HEK293 (cell line): ENCODE results near the gene PODXL2.

Source experiments
- CTCF ChIA-PET: fragments of 350-600 bp; formaldehyde crosslinking; extraction: SDS; loops from one replicate; lab custom pipeline; 2021; ENCODE audit warnings: antibody characterized with exemption; lab: Yijun Ruan, JAX
- POLR2A ChIA-PET: fragments of 300-600 bp; formaldehyde crosslinking; extraction: SDS; loops from one replicate; lab custom pipeline; 2020; ENCODE audit warnings: antibody characterized with exemption, inconsistent platforms; lab: Yijun Ruan, JAX
- H3K27ac ChIP-seq: fragments of 200-500 bp; sonication (Bioruptor generic); 2 replicates; pipeline ENCODE4 v1.5.1; 2014; ENCODE audit warnings: low read depth, low read length, control low read depth, inconsistent platforms; ENCODE audit errors: extremely low read depth
- H3K36me3 ChIP-seq, 2 experiments: fragments of 200-500 bp in 1 of 2; sonication (Bioruptor generic) in 1 of 2; 1 replicate in 1 of 2; 2 replicates in 1 of 2; pipeline ENCODE4 v1.5.1; 2014 to 2017; ENCODE audit warnings: inconsistent platforms in 2 of 2, low read length in 2 of 2; ENCODE audit not compliant: control insufficient read depth in 2 of 2, insufficient read depth in 1 of 2
- H3K4me1 ChIP-seq: fragments of 200-500 bp; sonication (Bioruptor generic); 2 replicates; pipeline ENCODE4 v1.5.1; 2014; ENCODE audit warnings: mild to moderate bottlenecking, low read length, inconsistent platforms; ENCODE audit not compliant: control insufficient read depth, insufficient read depth
- H3K4me3 ChIP-seq: 2 replicates; pipeline ENCODE4 v1.5.1; 2011; ENCODE audit warnings: low read depth, mild to moderate bottlenecking, control low read depth, low read length, moderate library complexity
- H3K9me3 ChIP-seq: fragments of 200-500 bp; sonication (Bioruptor generic); 2 replicates; pipeline ENCODE4 v1.5.1; 2014; ENCODE audit warnings: low read depth, low read length, inconsistent platforms; ENCODE audit not compliant: control insufficient read depth, insufficient read depth
- IKZF3 ChIP-seq: fragments of 450-650 bp; IDR thresholded peaks from 2 replicates; pipeline ENCODE4 v1.5.0; 2018; ENCODE audit warnings: missing biosample characterization, mild to moderate bottlenecking, missing genetic modification characterization, moderate library complexity
- PRDM1 ChIP-seq: fragments of 450-650 bp; formaldehyde crosslinking; IDR thresholded peaks from 2 replicates; pipeline ENCODE4; 2016; ENCODE audit warnings: missing biosample characterization, missing genetic modification characterization
- ZBTB7A ChIP-seq: fragments of 450-650 bp; formaldehyde crosslinking; IDR thresholded peaks from 2 replicates; pipeline ENCODE4 v1.5.1; 2016; ENCODE audit warnings: low read depth, missing biosample characterization, missing genetic modification characterization
- ZFP69B ChIP-seq: fragments of 450-650 bp; formaldehyde crosslinking; IDR thresholded peaks from 2 replicates; pipeline ENCODE4 v1.5.1; 2016; ENCODE audit warnings: missing biosample characterization, missing genetic modification characterization
- ZNF24 ChIP-seq: fragments of 450-650 bp; formaldehyde crosslinking; IDR thresholded peaks from 2 replicates; pipeline ENCODE4 v1.5.1; 2016; ENCODE audit warnings: missing biosample characterization, missing genetic modification characterization
- ZNF324 ChIP-seq: fragments of 450-650 bp; formaldehyde crosslinking; IDR thresholded peaks from 2 replicates; pipeline ENCODE4 v1.5.1; 2016; ENCODE audit warnings: missing biosample characterization, missing genetic modification characterization
- ZNF335 ChIP-seq: fragments of 450-650 bp; formaldehyde crosslinking; conservative IDR thresholded peaks from 2 replicates; pipeline ENCODE4 v1.5.1; 2016; ENCODE audit warnings: missing biosample characterization, missing genetic modification characterization
- ZNF426 ChIP-seq: fragments of 450-650 bp; formaldehyde crosslinking; IDR thresholded peaks from 2 replicates; pipeline ENCODE4 v1.5.1; 2017; ENCODE audit warnings: missing biosample characterization, missing genetic modification characterization, mild to moderate bottlenecking, inconsistent platforms, moderate library complexity
- ZNF530 ChIP-seq: fragments of 450-650 bp; formaldehyde crosslinking; IDR thresholded peaks from 2 replicates; pipeline ENCODE4 v1.5.1; 2016; ENCODE audit warnings: low read depth, missing biosample characterization, missing genetic modification characterization
- ZNF677 ChIP-seq: fragments of 450-650 bp; IDR thresholded peaks from 2 replicates; pipeline ENCODE4 v1.5.0; 2018; ENCODE audit warnings: missing biosample characterization, mild to moderate bottlenecking, missing genetic modification characterization, moderate library complexity
- ZNF792 ChIP-seq: fragments of 450-650 bp; formaldehyde crosslinking; IDR thresholded peaks from 2 replicates; pipeline ENCODE4 v1.5.1; 2016; ENCODE audit warnings: missing biosample characterization, missing genetic modification characterization
- ZNF843 ChIP-seq: fragments of 450-650 bp; formaldehyde crosslinking; IDR thresholded peaks from 2 replicates; pipeline ENCODE4 v1.5.1; 2016; ENCODE audit warnings: missing biosample characterization, missing genetic modification characterization
- TF ChIP-seq, protein P1 (sequence below): fragments of 450-650 bp; formaldehyde crosslinking; IDR thresholded peaks from 2 replicates; pipeline ENCODE4 v1.5.1; 2016; ENCODE audit warnings: missing biosample characterization, missing genetic modification characterization
- TF ChIP-seq, protein P2 (sequence below): fragments of 450-650 bp; formaldehyde crosslinking; IDR thresholded peaks from 2 replicates; pipeline ENCODE4 v1.5.1; 2016; ENCODE audit warnings: missing biosample characterization, missing genetic modification characterization
- TF ChIP-seq, protein P3 (sequence below): fragments of 450-650 bp; formaldehyde crosslinking; IDR thresholded peaks from 2 replicates; pipeline ENCODE4 v1.5.1; 2017; ENCODE audit warnings: missing biosample characterization, mild to moderate bottlenecking, missing genetic modification characterization, moderate library complexity
- TF ChIP-seq, protein P4 (sequence below): fragments of 450-650 bp; formaldehyde crosslinking; IDR thresholded peaks from 2 replicates; pipeline ENCODE4 v1.5.1; 2017; ENCODE audit warnings: missing biosample characterization, missing genetic modification characterization
- TF ChIP-seq, protein P5 (sequence below): fragments of 450-650 bp; formaldehyde crosslinking; IDR thresholded peaks from 2 replicates; pipeline ENCODE4 v1.5.0; 2017; ENCODE audit warnings: missing biosample characterization, missing genetic modification characterization, borderline replicate concordance
- TF ChIP-seq, protein P6 (sequence below): fragments of 450-650 bp; formaldehyde crosslinking; IDR thresholded peaks from 2 replicates; pipeline ENCODE4 v1.5.1; 2016; ENCODE audit warnings: missing biosample characterization, missing genetic modification characterization

Gene PODXL2

DNA sequence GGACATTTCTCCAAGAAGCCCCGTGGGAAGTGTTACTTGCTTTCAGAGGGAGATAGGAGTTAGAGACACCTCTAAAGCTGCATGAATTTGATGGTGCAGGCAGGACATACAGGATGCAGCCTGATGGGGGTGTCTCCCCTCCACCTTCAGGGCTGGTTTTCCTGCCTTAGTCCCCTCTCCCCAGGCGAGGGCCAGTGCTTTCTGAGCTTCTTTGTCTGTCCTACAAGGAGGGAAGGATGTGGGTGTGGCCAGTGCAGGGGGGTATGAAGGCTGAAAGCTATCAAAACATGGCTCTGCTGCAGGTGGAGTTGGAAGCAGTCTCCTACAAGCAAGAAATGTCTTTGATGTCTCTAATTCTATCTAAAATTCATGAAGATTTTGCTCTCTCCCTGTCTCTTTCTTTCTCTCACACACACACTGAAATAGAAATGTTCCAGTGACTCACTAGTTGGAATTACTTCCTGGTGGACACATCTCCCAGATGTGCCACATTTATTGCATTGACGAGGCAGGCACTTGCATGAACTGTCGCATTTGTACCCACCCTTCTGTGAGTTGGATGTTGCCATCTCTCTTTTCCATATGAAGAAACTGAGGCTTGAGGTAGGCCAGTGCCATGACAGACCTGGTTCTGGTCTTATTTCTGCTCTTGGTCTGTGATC is 13.9 kb upstream of the PODXL2 start:
- Histone ChIP-seq H3K4me3 (no peak overlapping the region), H3K27ac (no peak overlapping the region), H3K4me1 (no peaks in the 10 kb centered on the region), H3K36me3 (peaks cover 13 to 98% of the 10 kb centered on the region in 2 experiments), H3K9me3 (no peaks in the 10 kb centered on the region)
- TF ChIP-seq ZNF324 = no peak
- TF ChIP-seq, protein P1, sequence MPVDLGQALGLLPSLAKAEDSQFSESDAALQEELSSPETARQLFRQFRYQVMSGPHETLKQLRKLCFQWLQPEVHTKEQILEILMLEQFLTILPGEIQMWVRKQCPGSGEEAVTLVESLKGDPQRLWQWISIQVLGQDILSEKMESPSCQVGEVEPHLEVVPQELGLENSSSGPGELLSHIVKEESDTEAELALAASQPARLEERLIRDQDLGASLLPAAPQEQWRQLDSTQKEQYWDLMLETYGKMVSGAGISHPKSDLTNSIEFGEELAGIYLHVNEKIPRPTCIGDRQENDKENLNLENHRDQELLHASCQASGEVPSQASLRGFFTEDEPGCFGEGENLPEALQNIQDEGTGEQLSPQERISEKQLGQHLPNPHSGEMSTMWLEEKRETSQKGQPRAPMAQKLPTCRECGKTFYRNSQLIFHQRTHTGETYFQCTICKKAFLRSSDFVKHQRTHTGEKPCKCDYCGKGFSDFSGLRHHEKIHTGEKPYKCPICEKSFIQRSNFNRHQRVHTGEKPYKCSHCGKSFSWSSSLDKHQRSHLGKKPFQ = no peak
- ChIA-PET POLR2A (interaction anchor here (0.6 kb wide), 1 partner anchor 10 kb away, joined by 8 read pairs; no protein-coding TSS in a partner anchor), CTCF (no interaction called here)

DNA sequence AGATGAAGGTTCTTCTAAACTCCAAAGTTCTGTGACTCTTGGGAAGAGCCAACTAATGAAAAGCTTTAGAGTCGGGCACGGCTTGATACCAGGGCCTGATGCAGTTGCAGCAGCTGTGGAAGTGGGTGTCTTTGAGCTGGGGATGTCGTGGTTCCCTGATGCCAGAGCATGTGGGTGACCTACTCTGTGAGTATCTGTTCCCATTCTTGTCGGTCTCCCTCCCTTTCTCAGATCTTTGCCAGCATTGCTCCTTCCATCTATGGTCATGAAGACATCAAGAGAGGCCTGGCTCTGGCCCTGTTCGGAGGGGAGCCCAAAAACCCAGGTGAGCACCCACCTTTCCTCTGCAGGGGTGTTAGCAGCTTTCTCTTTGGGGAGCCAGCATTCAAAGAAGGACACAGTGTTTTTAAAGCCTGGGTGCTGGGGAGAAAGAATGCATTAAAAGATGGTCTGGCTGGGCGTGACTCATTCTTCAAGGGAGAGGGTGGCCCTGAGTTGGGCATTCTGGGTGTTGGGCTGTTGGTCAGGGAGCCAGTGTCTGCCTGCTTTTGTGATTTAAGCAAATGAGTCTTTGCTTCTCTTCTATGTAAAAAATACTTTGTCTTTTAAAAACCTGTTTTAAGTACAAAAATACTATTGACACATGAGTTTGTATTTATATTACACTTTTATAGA is 13.2 kb upstream of the PODXL2 start:
- no peak overlapping the region for H3K27ac ChIP-seq
- CTCF ChIA-PET = no interaction called here
- H3K4me1 ChIP-seq = no peaks in the 10 kb centered on the region
- peaks cover 13 to 98% of the 10 kb centered on the region in 2 experiments for H3K36me3 ChIP-seq
- H3K9me3 ChIP-seq = no peaks in the 10 kb centered on the region
- no peak overlapping the region for H3K4me3 ChIP-seq
- TF ChIP-seq, protein P2, sequence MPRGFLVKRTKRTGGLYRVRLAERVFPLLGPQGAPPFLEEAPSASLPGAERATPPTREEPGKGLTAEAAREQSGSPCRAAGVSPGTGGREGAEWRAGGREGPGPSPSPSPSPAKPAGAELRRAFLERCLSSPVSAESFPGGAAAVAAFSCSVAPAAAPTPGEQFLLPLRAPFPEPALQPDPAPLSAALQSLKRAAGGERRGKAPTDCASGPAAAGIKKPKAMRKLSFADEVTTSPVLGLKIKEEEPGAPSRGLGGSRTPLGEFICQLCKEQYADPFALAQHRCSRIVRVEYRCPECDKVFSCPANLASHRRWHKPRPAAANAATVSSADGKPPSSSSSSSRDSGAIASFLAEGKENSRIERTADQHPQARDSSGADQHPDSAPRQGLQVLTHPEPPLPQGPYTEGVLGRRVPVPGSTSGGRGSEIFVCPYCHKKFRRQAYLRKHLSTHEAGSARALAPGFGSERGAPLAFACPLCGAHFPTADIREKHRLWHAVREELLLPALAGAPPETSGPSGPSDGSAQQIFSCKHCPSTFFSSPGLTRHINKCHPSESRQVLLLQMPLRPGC = no peak
- TF ChIP-seq PRDM1 = no peak
- TF ChIP-seq ZNF677 (tag by site-specific recombination) = peak; percentile 71
- no peak for TF ChIP-seq ZFP69B (tag by site-specific recombination)
- no peak for TF ChIP-seq ZNF843 (tag by site-specific recombination)
- TF ChIP-seq IKZF3 (tag by site-specific recombination) = no peak
- no peak for TF ChIP-seq ZBTB7A (tag by site-specific recombination)
- TF ChIP-seq ZNF426 = no peak
- TF ChIP-seq, protein P3, sequence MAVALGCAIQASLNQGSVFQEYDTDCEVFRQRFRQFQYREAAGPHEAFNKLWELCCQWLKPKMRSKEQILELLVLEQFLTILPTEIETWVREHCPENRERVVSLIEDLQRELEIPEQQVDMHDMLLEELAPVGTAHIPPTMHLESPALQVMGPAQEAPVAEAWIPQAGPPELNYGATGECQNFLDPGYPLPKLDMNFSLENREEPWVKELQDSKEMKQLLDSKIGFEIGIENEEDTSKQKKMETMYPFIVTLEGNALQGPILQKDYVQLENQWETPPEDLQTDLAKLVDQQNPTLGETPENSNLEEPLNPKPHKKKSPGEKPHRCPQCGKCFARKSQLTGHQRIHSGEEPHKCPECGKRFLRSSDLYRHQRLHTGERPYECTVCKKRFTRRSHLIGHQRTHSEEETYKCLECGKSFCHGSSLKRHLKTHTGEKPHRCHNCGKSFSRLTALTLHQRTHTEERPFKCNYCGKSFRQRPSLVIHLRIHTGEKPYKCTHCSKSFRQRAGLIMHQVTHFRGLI (tag by site-specific recombination) = 0 out of 2 replicates have a peak, but pooled peaks have one; percentile 18
- TF ChIP-seq ZNF792 = no peak
- TF ChIP-seq, protein P4, sequence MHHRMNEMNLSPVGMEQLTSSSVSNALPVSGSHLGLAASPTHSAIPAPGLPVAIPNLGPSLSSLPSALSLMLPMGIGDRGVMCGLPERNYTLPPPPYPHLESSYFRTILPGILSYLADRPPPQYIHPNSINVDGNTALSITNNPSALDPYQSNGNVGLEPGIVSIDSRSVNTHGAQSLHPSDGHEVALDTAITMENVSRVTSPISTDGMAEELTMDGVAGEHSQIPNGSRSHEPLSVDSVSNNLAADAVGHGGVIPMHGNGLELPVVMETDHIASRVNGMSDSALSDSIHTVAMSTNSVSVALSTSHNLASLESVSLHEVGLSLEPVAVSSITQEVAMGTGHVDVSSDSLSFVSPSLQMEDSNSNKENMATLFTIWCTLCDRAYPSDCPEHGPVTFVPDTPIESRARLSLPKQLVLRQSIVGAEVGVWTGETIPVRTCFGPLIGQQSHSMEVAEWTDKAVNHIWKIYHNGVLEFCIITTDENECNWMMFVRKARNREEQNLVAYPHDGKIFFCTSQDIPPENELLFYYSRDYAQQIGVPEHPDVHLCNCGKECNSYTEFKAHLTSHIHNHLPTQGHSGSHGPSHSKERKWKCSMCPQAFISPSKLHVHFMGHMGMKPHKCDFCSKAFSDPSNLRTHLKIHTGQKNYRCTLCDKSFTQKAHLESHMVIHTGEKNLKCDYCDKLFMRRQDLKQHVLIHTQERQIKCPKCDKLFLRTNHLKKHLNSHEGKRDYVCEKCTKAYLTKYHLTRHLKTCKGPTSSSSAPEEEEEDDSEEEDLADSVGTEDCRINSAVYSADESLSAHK (tag by site-specific recombination) = no peak
- no peak for TF ChIP-seq ZNF335 (tag by site-specific recombination)
- TF ChIP-seq, protein P5, sequence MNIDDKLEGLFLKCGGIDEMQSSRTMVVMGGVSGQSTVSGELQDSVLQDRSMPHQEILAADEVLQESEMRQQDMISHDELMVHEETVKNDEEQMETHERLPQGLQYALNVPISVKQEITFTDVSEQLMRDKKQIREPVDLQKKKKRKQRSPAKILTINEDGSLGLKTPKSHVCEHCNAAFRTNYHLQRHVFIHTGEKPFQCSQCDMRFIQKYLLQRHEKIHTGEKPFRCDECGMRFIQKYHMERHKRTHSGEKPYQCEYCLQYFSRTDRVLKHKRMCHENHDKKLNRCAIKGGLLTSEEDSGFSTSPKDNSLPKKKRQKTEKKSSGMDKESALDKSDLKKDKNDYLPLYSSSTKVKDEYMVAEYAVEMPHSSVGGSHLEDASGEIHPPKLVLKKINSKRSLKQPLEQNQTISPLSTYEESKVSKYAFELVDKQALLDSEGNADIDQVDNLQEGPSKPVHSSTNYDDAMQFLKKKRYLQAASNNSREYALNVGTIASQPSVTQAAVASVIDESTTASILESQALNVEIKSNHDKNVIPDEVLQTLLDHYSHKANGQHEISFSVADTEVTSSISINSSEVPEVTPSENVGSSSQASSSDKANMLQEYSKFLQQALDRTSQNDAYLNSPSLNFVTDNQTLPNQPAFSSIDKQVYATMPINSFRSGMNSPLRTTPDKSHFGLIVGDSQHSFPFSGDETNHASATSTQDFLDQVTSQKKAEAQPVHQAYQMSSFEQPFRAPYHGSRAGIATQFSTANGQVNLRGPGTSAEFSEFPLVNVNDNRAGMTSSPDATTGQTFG (tag by site-specific recombination) = no peak
- TF ChIP-seq ZNF530 (tag by site-specific recombination) = no peak
- no peak for TF ChIP-seq ZNF24
- TF ChIP-seq, protein P6, sequence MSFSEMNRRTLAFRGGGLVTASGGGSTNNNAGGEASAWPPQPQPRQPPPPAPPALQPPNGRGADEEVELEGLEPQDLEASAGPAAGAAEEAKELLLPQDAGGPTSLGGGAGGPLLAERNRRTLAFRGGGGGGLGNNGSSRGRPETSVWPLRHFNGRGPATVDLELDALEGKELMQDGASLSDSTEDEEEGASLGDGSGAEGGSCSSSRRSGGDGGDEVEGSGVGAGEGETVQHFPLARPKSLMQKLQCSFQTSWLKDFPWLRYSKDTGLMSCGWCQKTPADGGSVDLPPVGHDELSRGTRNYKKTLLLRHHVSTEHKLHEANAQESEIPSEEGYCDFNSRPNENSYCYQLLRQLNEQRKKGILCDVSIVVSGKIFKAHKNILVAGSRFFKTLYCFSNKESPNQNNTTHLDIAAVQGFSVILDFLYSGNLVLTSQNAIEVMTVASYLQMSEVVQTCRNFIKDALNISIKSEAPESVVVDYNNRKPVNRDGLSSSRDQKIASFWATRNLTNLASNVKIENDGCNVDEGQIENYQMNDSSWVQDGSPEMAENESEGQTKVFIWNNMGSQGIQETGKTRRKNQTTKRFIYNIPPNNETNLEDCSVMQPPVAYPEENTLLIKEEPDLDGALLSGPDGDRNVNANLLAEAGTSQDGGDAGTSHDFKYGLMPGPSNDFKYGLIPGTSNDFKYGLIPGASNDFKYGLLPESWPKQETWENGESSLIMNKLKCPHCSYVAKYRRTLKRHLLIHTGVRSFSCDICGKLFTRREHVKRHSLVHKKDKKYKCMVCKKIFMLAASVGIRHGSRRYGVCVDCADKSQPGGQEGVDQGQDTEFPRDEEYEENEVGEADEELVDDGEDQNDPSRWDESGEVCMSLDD = no peak
- POLR2A ChIA-PET = no interaction called here
